CD4-positive, CD25-positive, alpha-beta regulatory T cell (primary cell): Measurements from ENCODE around the gene DGKE. TPM values are rescaled to one million over a fixed set of nuclear protein-coding genes. Genes with fewer than 3 reads are reported as not detected.
A peak's percentile ranks its signal among the peaks of the same experiment; 100 is the strongest.

ENCODE experiments used
- ATAC-seq, 2 donors: fragments of 150-1000 bp; cut with Tn5 transposase; one replicate each; pipeline ENCODE4 v1.10.0; 2021; ENCODE audit warnings: low read depth in 2 of 2, moderate number of reproducible peaks in 2 of 2, moderate library complexity in 1 of 2
- DNase-seq, 3 donors: peaks; one replicate each; pipeline versions ENCODE4 v3.0.0 to v3.0.0-alpha.2; 2012 to 2022; ENCODE audit warnings: mixed read lengths in 1 of 3
- H3K27ac ChIP-seq: one replicate; pipeline ENCODE4 v1.7.0; 2013; ENCODE audit warnings: mild to moderate bottlenecking, low read length; ENCODE audit not compliant: insufficient read depth, poor library complexity, severe bottlenecking
- H3K27me3 ChIP-seq: one replicate; pipeline ENCODE4 v1.7.0; 2013; ENCODE audit warnings: low read length; ENCODE audit not compliant: control insufficient read depth, insufficient read depth
- H3K36me3 ChIP-seq: one replicate; pipeline ENCODE4 v1.7.0; 2013; ENCODE audit warnings: mild to moderate bottlenecking, low read length, moderate library complexity; ENCODE audit not compliant: control insufficient read depth, insufficient read depth
- H3K4me1 ChIP-seq: 2 replicates; pipeline ENCODE4 v1.7.0; 2013; ENCODE audit warnings: mild to moderate bottlenecking, low read length; ENCODE audit not compliant: insufficient read depth, control insufficient read depth, poor library complexity, severe bottlenecking
- H3K4me3 ChIP-seq: one replicate; pipeline ENCODE4 v1.7.0; 2013; ENCODE audit warnings: low read depth, mild to moderate bottlenecking, low read length, moderate library complexity
- H3K9me3 ChIP-seq, 2 experiments: 1 replicate in 1 of 2; 2 replicates in 1 of 2; pipeline ENCODE4 v1.7.0; 2013; ENCODE audit warnings: low read length in 2 of 2, mild to moderate bottlenecking in 1 of 2, moderate library complexity in 1 of 2; ENCODE audit not compliant: control insufficient read depth in 2 of 2
- H3K27ac Mint-ChIP-seq, 3 donors: one replicate each; pipeline ENCODE4 v1.8.0; 2020 to 2022; ENCODE audit warnings: mild to moderate bottlenecking in 3 of 3, mixed read lengths in 3 of 3, moderate library complexity in 2 of 3
- H3K27me3 Mint-ChIP-seq: one replicate; pipeline ENCODE4 v1.8.0; 2022; ENCODE audit warnings: mild to moderate bottlenecking, mixed read lengths
- H3K36me3 Mint-ChIP-seq: one replicate; pipeline ENCODE4 v1.8.0; 2020; ENCODE audit warnings: mixed read lengths
- H3K4me1 Mint-ChIP-seq, 4 donors: one replicate each; pipeline ENCODE4 v1.8.0; 2020 to 2022; ENCODE audit warnings: mixed read lengths in 4 of 4, mild to moderate bottlenecking in 1 of 4
- H3K4me3 Mint-ChIP-seq, 4 donors: one replicate each; pipeline ENCODE4 v1.8.0; 2020 to 2022; ENCODE audit warnings: mild to moderate bottlenecking in 4 of 4, mixed read lengths in 4 of 4, moderate library complexity in 3 of 4
- H3K9me3 Mint-ChIP-seq, 7 donors: one replicate each; pipeline ENCODE4 v1.8.0; 2020 to 2022; ENCODE audit warnings: mixed read lengths in 7 of 7, mild to moderate bottlenecking in 3 of 7, moderate library complexity in 2 of 7
- polyA plus RNA-seq, 4 donors: library from polyadenylated mRNA; unstranded; fragments of 300-500 nt; fragmentation: Illumina TruSeq; gene quantifications; one replicate each; pipeline ENCODE4 v1.2.3, GENCODE V29; 2021
- total RNA-seq: library from RNA; stranded (reverse); gene quantifications from one replicate; pipeline ENCODE4 v1.2.3, GENCODE V29; 2022

DGKE gene
- total and polyA plus RNA-seq, 5 donors from 2014 or later = 6.2 to 45.5 (median 8.0) TPM

- Mint-ChIP-seq H3K27ac (no peak overlapping the region), H3K27me3 (no peaks in the 10 kb centered on the region), H3K4me1 (peaks cover 0 to 9% (median 6%) of the 10 kb centered on the region in 4 donors), H3K4me3 (no peak overlapping the region), H3K9me3 (no peaks in the 10 kb centered on the region), H3K36me3 (peaks cover 11% of the 10 kb centered on the region)
- DNase-seq (no peak), ATAC-seq (no peak)
- H3K27ac ChIP-seq = no peak overlapping the region
- no peaks in the 10 kb centered on the region for H3K9me3 ChIP-seq
- H3K27me3 ChIP-seq = no peaks in the 10 kb centered on the region
- H3K4me1 ChIP-seq = no peaks in the 10 kb centered on the region
- H3K36me3 ChIP-seq = no peaks in the 10 kb centered on the region
- no peak overlapping the region for H3K4me3 ChIP-seq
Measured at GRCh38 chr17:56817066-56817465, 16.9 kb upstream of the DGKE start.

GRCh38 chr17:56819030-56819429 lies 14.9 kb upstream of the DGKE start:
- H3K4me1 Mint-ChIP-seq = peaks cover 4 to 7% (median 5%) of the 10 kb centered on the region in 4 donors
- Histone ChIP-seq H3K4me3 (no peak overlapping the region), H3K27ac (no peak overlapping the region), H3K9me3 (no peaks in the 10 kb centered on the region), H3K27me3 (no peaks in the 10 kb centered on the region), H3K4me1 (no peaks in the 10 kb centered on the region), H3K36me3 (no peaks in the 10 kb centered on the region)
- ATAC-seq = no peak
- peaks cover 10% of the 10 kb centered on the region for H3K36me3 Mint-ChIP-seq
- no peaks in the 10 kb centered on the region for H3K9me3 Mint-ChIP-seq
- H3K4me3 Mint-ChIP-seq = no peak overlapping the region
- peak overlapping the region in 2 of 3 donors; percentile 75 to 88 for H3K27ac Mint-ChIP-seq
- H3K27me3 Mint-ChIP-seq = no peaks in the 10 kb centered on the region
- DNase-seq = no peak

GRCh38 chr17:56819431-56820145 lies 14.4 kb upstream of the DGKE start:
- Mint-ChIP-seq H3K36me3 (peaks cover 15% of the 10 kb centered on the region), H3K4me3 (no peak overlapping the region), H3K27me3 (no peaks in the 10 kb centered on the region), H3K27ac (peak overlapping the region in 2 of 3 donors; percentile 12 to 88), H3K9me3 (no peaks in the 10 kb centered on the region), H3K4me1 (peaks cover 4 to 7% (median 5%) of the 10 kb centered on the region in 4 donors)
- no peaks in the 10 kb centered on the region for H3K9me3 ChIP-seq
- H3K36me3 ChIP-seq = no peaks in the 10 kb centered on the region
- no peaks in the 10 kb centered on the region for H3K4me1 ChIP-seq
- no peak overlapping the region for H3K4me3 ChIP-seq
- peak; percentile 56 to 82 (median 72) for DNase-seq
- peak; percentile 75 to 81 for ATAC-seq
- H3K27ac ChIP-seq = no peak overlapping the region
- H3K27me3 ChIP-seq = no peaks in the 10 kb centered on the region

- H3K27me3 Mint-ChIP-seq = no peaks in the 10 kb centered on the region
- Histone ChIP-seq H3K4me1 (no peaks in the 10 kb centered on the region), H3K4me3 (no peak overlapping the region), H3K27ac (no peak overlapping the region), H3K27me3 (no peaks in the 10 kb centered on the region), H3K36me3 (no peaks in the 10 kb centered on the region), H3K9me3 (no peaks in the 10 kb centered on the region)
- peaks cover 10% of the 10 kb centered on the region for H3K36me3 Mint-ChIP-seq
- peaks cover 4 to 7% (median 5%) of the 10 kb centered on the region in 4 donors for H3K4me1 Mint-ChIP-seq
- DNase-seq = no peak
- no peak overlapping the region for H3K27ac Mint-ChIP-seq
- H3K4me3 Mint-ChIP-seq = no peak overlapping the region
- H3K9me3 Mint-ChIP-seq = no peaks in the 10 kb centered on the region
- ATAC-seq = no peak
Measured at GRCh38 chr17:56820207-56820606, 13.7 kb upstream of the DGKE start.

- Mint-ChIP-seq H3K9me3 (no peaks in the 10 kb centered on the region), H3K27me3 (no peaks in the 10 kb centered on the region), H3K27ac (peak overlapping the region in 1 of 3 donors; percentile 46), H3K4me1 (peaks cover 4 to 11% (median 5%) of the 10 kb centered on the region in 4 donors), H3K36me3 (peaks cover 10% of the 10 kb centered on the region), H3K4me3 (no peak overlapping the region)
- no peaks in the 10 kb centered on the region for H3K27me3 ChIP-seq
- no peaks in the 10 kb centered on the region for H3K4me1 ChIP-seq
- no peak for DNase-seq
- no peak overlapping the region for H3K27ac ChIP-seq
- no peaks in the 10 kb centered on the region for H3K9me3 ChIP-seq
- no peak overlapping the region for H3K4me3 ChIP-seq
- H3K36me3 ChIP-seq = no peaks in the 10 kb centered on the region
- ATAC-seq = no peak
Measured at GRCh38 chr17:56821847-56822534, 12.0 kb upstream of the DGKE start.

- H3K4me3 ChIP-seq = no peak overlapping the region
- H3K9me3 Mint-ChIP-seq = no peaks in the 10 kb centered on the region
- H3K4me3 Mint-ChIP-seq = no peak overlapping the region
- no peak overlapping the region for H3K27ac Mint-ChIP-seq
- no peaks in the 10 kb centered on the region for H3K4me1 ChIP-seq
- no peaks in the 10 kb centered on the region for H3K9me3 ChIP-seq
- H3K36me3 Mint-ChIP-seq = peaks cover 10% of the 10 kb centered on the region
- peaks cover 4 to 15% (median 5%) of the 10 kb centered on the region in 4 donors for H3K4me1 Mint-ChIP-seq
- no peaks in the 10 kb centered on the region for H3K27me3 ChIP-seq
- no peaks in the 10 kb centered on the region for H3K27me3 Mint-ChIP-seq
- DNase-seq (no peak), ATAC-seq (no peak)
- no peaks in the 10 kb centered on the region for H3K36me3 ChIP-seq
- no peak overlapping the region for H3K27ac ChIP-seq
Measured at GRCh38 chr17:56822725-56823124, 11.2 kb upstream of the DGKE start.

- no peak overlapping the region for H3K4me3 Mint-ChIP-seq
- no peaks in the 10 kb centered on the region for H3K27me3 Mint-ChIP-seq
- Histone ChIP-seq H3K9me3 (no peaks in the 10 kb centered on the region), H3K36me3 (no peaks in the 10 kb centered on the region), H3K4me1 (no peaks in the 10 kb centered on the region), H3K4me3 (no peak overlapping the region), H3K27ac (no peak overlapping the region), H3K27me3 (no peaks in the 10 kb centered on the region)
- DNase-seq = no peak
- no peaks in the 10 kb centered on the region for H3K9me3 Mint-ChIP-seq
- H3K36me3 Mint-ChIP-seq = peaks cover 10% of the 10 kb centered on the region
- ATAC-seq = no peak
- peaks cover 5 to 21% (median 7%) of the 10 kb centered on the region in 4 donors for H3K4me1 Mint-ChIP-seq
- H3K27ac Mint-ChIP-seq = no peak overlapping the region
Measured at GRCh38 chr17:56823848-56824247, 10.1 kb upstream of the DGKE start.
